ENCODE results near the gene INPP5F. TPM values are rescaled to one million over a fixed set of nuclear protein-coding genes. Genes with fewer than 3 reads are reported as not detected.

Gene INPP5F
- total RNA-seq, 1 experiment from 2014 or later: 14.9 TPM

- DNase-seq (ENCODE audit: unreplicated experiment): no peak
- no peak overlapping the region for H3K27ac Mint-ChIP-seq (ENCODE audit: low read depth, unreplicated experiment)
- no peak for TF ChIP-seq CTCF (IDR thresholded peaks at IDR 0.05; ENCODE audit: unreplicated experiment)
- ChIA-PET POLR2A (interaction anchor here (1.5 to 3.0 kb wide), 2 partner anchors 9 to 27 kb away, joined by 3 to 14 read pairs; partner anchors contain the start of gene INPP5F), CTCF (interaction anchor here (0.7 to 1.3 kb wide), 2 partner anchors 9 to 97 kb away, joined by 3 to 4 read pairs; no protein-coding TSS in a partner anchor)
- H3K36me3 Mint-ChIP-seq (ENCODE audit: insufficient read depth, unreplicated experiment): no peaks in the 10 kb centered on the region
- BruUV-seq (replicated peaks): no TSS peak
- H3K4me1 Mint-ChIP-seq (ENCODE audit: insufficient read depth, unreplicated experiment): no peaks in the 10 kb centered on the region
- intact Hi-C loops (cut with micrococcal nuclease): no loop called here
- no peak overlapping the region for H3K4me3 Mint-ChIP-seq (ENCODE audit: unreplicated experiment)
- H3K27me3 Mint-ChIP-seq (ENCODE audit: insufficient read depth, unreplicated experiment): no peaks in the 10 kb centered on the region
- no peaks in the 10 kb centered on the region for H3K9me3 Mint-ChIP-seq (ENCODE audit: unreplicated experiment)
Observed at GRCh38 chr10:119715628-119716505, 10.0 kb upstream of the INPP5F start.

- peaks cover 37% of the 10 kb centered on the region for H3K4me1 Mint-ChIP-seq (ENCODE audit: insufficient read depth, unreplicated experiment)
- intact Hi-C loops (cut with micrococcal nuclease): no loop called here
- BruUV-seq (replicated peaks): no TSS peak
- no peak for DNase-seq (ENCODE audit: unreplicated experiment)
- no peaks in the 10 kb centered on the region for H3K9me3 Mint-ChIP-seq (ENCODE audit: unreplicated experiment)
- no peak overlapping the region for H3K27ac Mint-ChIP-seq (ENCODE audit: low read depth, unreplicated experiment)
- POLR2A ChIA-PET: interaction anchor here (4.5 to 7.0 kb wide), 2 partner anchors 15 to 68 kb away, joined by 62 to 131 read pairs; no protein-coding TSS in a partner anchor
- no peak overlapping the region for H3K4me3 Mint-ChIP-seq (ENCODE audit: unreplicated experiment)
- CTCF ChIA-PET: interaction anchor here (0.7 to 2.8 kb wide), 3 partner anchors 25 to 137 kb away, joined by 3 to 15 read pairs (median 6); no protein-coding TSS in a partner anchor
- no peak for TF ChIP-seq CTCF (IDR thresholded peaks at IDR 0.05; ENCODE audit: unreplicated experiment)
- no peaks in the 10 kb centered on the region for H3K36me3 Mint-ChIP-seq (ENCODE audit: insufficient read depth, unreplicated experiment)
- no peaks in the 10 kb centered on the region for H3K27me3 Mint-ChIP-seq (ENCODE audit: insufficient read depth, unreplicated experiment)
Observed at GRCh38 chr10:119723161-119723560, 2.7 kb upstream of the INPP5F start.

- no peaks in the 10 kb centered on the region for H3K9me3 Mint-ChIP-seq (ENCODE audit: unreplicated experiment)
- POLR2A ChIA-PET: interaction anchor here (1.7 to 7.0 kb wide), 5 partner anchors 15 to 149 kb away, joined by 5 to 131 read pairs (median 62); partner anchors contain the start of genes BAG3 and MCMBP
- H3K27ac Mint-ChIP-seq (ENCODE audit: low read depth, unreplicated experiment): no peak overlapping the region
Observed at GRCh38 chr10:119723624-119724023, 2.2 kb upstream of the INPP5F start.

More at GRCh38 chr10:119723624-119724023, 2.2 kb upstream of the INPP5F start:
- intact Hi-C loops (cut with micrococcal nuclease): no loop called here
- Mint-ChIP-seq H3K27me3 (ENCODE audit: insufficient read depth, unreplicated experiment) (no peaks in the 10 kb centered on the region), H3K4me3 (ENCODE audit: unreplicated experiment) (no peak overlapping the region), H3K36me3 (ENCODE audit: insufficient read depth, unreplicated experiment) (no peaks in the 10 kb centered on the region), H3K4me1 (ENCODE audit: insufficient read depth, unreplicated experiment) (peaks cover 42% of the 10 kb centered on the region)
- BruUV-seq (replicated peaks): no TSS peak
- no peak for DNase-seq (ENCODE audit: unreplicated experiment)
- CTCF ChIA-PET: interaction anchor here (0.7 to 2.8 kb wide), 6 partner anchors 25 to 170 kb away, joined by 3 to 15 read pairs (median 4); no protein-coding TSS in a partner anchor
- no peak for TF ChIP-seq CTCF (IDR thresholded peaks at IDR 0.05; ENCODE audit: unreplicated experiment)
